Ramos (cell line): Measurements from ENCODE around the gene REX1BD.

Source experiments
- in situ Hi-C: fragments of 300-500 bp; cut with MboI; formaldehyde crosslinking; loops from one replicate; pipeline ENCODE4 v1.14.3; 2022; ENCODE audit warnings: low sequenced_read_pairs; ENCODE audit not compliant: unreplicated experiment

Gene REX1BD

GRCh38 chr19:18612051-18612771 lies 23.6 kb downstream of the REX1BD start:
- in situ Hi-C loops, result no loop called here

- in situ Hi-C loops, result no loop called here
Measured at GRCh38 chr19:18612772-18613588, 24.4 kb downstream of the REX1BD start, which contains the start of gene TMEM59L. Gene TMEM59L, plus strand, starts transcription at chr19:18612870. Its CDS starts 89 bp downstream, at chr19:18612959.

- in situ Hi-C loops, result no loop called here
Measured at GRCh38 chr19:18613589-18614234, 25.1 kb downstream of the REX1BD start.

DNA sequence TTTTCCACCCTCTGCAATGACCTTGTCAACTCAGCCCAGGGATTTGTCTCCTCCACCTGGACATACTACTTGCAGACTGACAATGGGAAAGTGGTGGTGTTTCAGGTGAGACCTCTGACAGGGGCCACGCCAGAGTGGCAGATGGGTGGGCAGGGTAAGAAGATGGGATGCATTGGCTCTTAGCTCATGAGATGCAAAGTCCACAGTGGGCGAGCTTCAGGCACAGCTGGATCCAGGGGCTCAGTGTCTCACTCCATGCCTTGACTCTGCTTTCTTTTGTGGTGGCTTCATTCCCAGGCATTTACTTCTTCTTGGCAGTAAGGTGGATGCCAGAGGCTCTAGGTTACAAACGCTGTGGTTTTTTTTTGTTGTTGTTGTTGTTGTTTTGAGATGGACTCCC lies 27.4 kb downstream of the REX1BD start:
- in situ Hi-C loops, result no loop called here

- in situ Hi-C loops, result no loop called here
Measured at GRCh38 chr19:18617562-18617961, 29.0 kb downstream of the REX1BD start.

DNA sequence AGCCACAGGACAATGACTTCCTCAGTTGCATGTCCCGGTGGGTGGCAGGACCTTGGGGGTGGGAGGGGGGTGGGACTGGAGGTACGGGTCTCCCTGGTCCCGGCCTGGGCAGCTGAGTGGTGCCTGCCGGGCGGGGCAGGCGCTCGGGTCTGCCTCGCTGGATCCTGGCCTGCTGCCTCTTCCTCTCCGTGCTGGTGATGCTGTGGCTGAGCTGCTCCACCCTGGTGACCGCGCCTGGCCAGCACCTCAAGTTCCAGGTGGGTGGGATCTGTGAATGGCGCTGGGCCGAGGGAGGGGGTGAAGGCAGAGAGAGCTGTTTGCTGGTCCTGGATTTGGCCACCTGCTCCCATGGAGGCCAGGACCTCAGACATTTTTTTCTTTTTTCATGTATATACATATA lies 29.6 kb downstream of the REX1BD start:
- in situ Hi-C loops, result no loop called here

DNA sequence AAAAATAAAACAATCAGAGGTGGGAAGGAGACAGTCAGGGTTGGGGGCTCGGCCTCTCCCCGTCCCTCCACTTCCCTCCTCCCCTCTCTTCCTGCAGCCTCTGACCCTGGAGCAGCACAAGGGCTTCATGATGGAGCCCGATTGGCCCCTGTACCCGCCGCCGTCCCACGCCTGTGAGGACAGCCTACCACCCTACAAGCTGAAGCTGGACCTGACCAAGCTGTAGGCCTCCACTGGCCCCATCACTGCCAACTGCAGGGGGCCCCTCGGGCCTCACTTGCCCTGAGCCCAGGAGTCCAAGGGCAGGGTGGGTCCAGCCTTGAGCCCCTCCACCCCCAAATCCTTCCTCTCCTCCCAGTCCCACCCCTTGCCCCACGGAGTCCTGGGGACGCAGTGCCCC lies 31.7 kb downstream of the REX1BD start:
- in situ Hi-C loops, result no loop called here

- in situ Hi-C loops, result no loop called here
Measured at GRCh38 chr19:18620902-18621301, 32.3 kb downstream of the REX1BD start.

DNA sequence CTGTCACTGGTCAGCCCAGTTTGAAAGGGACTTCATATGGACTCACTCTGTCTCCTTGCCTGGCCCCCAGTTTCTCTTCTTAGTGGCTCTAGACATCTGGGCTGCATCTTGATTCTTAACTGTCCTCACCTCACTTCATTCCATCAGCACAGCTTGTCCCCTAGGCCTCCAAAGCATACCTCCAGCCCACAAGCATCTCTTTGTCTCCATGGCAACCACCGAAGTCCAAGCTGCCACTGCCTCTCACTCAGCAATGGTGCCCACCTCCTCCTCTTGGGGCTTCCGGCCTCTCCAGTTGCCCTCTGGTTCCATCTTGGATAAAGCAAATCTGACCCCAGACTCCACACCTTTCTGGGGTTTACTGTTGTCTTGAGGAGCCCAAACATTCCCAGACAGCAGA lies 38.3 kb downstream of the REX1BD start:
- in situ Hi-C loops, result no loop called here

- in situ Hi-C loops, result no loop called here
Measured at GRCh38 chr19:18629166-18630088, 40.8 kb downstream of the REX1BD start.

- in situ Hi-C loops, result no loop called here
Measured at GRCh38 chr19:18633321-18633720, 44.7 kb downstream of the REX1BD start.

DNA sequence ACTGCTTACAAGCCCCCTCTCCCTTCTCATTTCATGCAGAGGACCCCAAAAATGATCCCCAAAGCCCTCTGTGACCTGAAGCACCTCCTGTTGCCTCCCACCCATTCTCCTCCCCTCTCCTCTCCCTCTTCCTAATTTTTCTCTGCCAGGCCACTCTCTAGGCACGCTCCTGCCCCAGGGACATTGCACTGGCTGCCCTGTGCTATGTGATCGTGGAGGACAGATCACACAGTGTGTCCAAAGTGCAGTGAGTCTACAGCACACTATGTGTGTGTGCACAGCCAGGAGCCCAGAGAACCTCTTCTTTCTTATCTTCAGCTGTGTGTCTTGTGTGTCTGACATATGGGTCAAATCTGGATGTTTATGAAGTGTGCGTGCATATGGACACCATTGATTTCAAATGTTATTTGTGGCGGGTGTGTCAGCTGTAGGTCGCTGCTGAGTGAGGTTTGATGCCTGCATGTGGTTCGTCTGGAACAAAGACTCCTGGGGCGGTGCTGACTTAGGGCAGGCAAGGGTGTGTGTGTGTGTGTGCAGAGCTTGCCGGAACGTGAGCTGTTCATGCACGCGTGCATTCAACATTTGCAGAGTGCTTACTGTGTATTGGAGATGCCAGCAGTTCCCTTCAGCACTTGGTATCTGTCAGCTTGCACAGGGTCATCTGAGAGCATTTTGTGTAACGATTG lies 46.2 kb downstream of the REX1BD start:
- in situ Hi-C loops, result no loop called here

- in situ Hi-C loops, result no loop called here
Measured at GRCh38 chr19:18635831-18636182, 47.2 kb downstream of the REX1BD start.

DNA sequence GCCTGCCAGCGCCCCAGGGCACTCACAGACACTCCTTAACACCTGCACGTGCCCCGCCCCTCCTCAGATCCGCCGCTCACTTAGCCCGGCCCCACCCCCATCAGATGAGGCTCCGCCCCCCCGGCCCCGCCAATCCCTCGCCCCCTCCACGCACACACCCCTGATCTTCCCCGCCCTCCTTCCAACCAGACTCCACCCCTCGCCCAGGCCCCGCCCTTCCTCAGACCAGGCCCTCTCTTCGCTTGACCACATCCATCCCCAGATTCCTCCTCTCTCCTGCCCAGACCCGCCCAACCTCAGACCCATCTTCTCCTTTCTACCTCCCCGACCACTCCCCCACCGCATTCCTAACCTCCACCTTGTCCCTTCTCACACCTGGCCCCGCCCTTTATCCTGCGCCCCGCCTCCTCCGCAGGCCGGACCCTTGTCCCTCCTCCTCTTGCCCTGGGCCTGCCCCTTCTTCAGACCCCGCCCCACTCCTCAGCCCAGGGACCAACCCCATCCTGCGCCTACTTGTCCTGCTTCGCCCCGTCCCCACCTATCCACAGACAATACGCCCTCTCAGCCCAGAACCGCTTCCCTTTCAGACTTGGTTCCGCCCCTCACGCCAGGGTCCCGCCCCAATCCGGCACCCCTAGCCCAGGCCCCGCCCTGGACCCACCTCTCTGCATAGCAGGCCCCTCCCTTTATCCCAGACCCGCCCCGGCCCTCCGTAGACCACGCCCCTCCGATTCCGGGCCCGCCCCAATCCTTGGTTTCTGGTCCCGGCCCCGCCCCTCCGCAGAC lies 47.8 kb downstream of the REX1BD start:
- in situ Hi-C loops, result no loop called here

DNA sequence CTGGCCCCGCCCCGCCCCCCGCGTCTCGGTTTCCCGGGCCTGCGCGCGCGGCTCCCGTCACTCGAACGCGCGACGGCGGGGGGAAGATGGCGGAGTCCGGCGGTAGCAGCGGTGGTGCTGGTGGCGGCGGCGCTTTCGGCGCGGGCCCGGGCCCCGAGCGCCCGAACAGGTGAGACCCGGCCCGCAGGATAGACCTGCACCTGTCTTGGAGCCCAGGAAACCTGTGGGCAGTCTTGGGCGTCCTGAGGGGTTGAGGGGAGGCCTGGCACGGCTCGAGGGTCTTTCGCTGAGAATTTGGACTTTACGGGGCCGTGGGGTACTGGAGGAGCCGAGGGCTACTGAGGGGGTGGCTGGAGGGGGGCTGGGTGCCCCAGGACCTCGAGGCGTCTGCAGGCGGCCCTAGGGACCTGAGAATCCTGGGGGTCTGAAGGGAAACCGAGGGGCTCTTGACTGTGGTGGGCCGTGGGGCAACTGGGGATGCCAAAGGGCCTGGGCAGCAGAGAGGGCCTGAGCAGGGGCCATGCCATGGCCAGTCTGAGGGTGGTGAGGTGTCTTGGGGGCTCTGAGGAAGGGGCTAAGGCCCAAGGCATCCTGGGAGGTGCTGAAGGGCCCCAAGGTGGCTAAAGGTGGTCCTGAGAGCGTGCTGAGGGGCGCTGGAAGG lies 48.5 kb downstream of the REX1BD start, which contains the start of gene KLHL26:
KLHL26 (plus strand) TSS at position 60 of the 661 bp plus-strand sequence; CDS start at position 87, 27 bp downstream.
- in situ Hi-C loops, result no loop called here

- in situ Hi-C loops, result no loop called here
Measured at GRCh38 chr19:18637673-18638630, 49.4 kb downstream of the REX1BD start.

- in situ Hi-C loops, result no loop called here
Measured at GRCh38 chr19:18639706-18640243, 51.2 kb downstream of the REX1BD start.
